Heart right ventricle (tissue), 16 donors: Measurements from ENCODE around the gene OR7G1. TPM values are rescaled to one million over a fixed set of nuclear protein-coding genes. Genes with fewer than 3 reads are reported as not detected.
"Not testable (repeated sequence)": the region's sequence is repeated elsewhere in the genome, so short reads cannot be mapped to it uniquely, and the experiment has no call there.

Experiments
- ATAC-seq, 8 donors: fragments of 200-7000 bp; cut with Tn5 transposase; one replicate each; pipeline ENCODE4 v1.9.1; 2020; ENCODE audit warnings: mild to moderate bottlenecking in 8 of 8, moderate library complexity in 8 of 8, moderate number of reproducible peaks in 1 of 8
- DNase-seq, 2 donors: peaks; one replicate each; pipeline ENCODE4 v3.0.0-alpha.2; 2020
- H3K27ac ChIP-seq, 10 donors: fragments of 200-600 bp; sonication (generic) in 2 of 10; one replicate each; pipeline versions ENCODE4 v1.5.0 to v1.8.0; 2020 to 2022; ENCODE audit warnings: mild to moderate bottlenecking in 3 of 10
- H3K27me3 ChIP-seq, 7 donors: fragments of 200-600 bp; one replicate each; pipeline ENCODE4 v1.8.0; 2021 to 2022; ENCODE audit warnings: mild to moderate bottlenecking in 2 of 7
- H3K36me3 ChIP-seq, 9 donors: fragments of 200-600 bp; sonication (generic) in 1 of 9; one replicate each; pipeline versions ENCODE4 v1.5.0 to v1.8.0; 2020 to 2022; ENCODE audit warnings: mild to moderate bottlenecking in 2 of 9
- H3K4me1 ChIP-seq, 9 donors: fragments of 200-600 bp; sonication (generic) in 1 of 9; one replicate each; pipeline versions ENCODE4 v1.5.0 to v1.8.0; 2020 to 2022; ENCODE audit warnings: mild to moderate bottlenecking in 4 of 9
- H3K4me3 ChIP-seq, 10 donors: fragments of 200-600 bp; sonication (generic) in 2 of 10; one replicate each; pipeline versions ENCODE4 v1.5.0 to v1.8.0; 2020 to 2022; ENCODE audit warnings: mild to moderate bottlenecking in 7 of 10, moderate library complexity in 2 of 10
- H3K9me3 ChIP-seq, 11 donors: fragments of 200-600 bp in 10 of 11; sonication (generic) in 2 of 11; one replicate each; pipeline versions ENCODE4 v1.5.0 to v1.8.0; 2013 to 2022; ENCODE audit warnings: mild to moderate bottlenecking in 2 of 11, control low read depth in 1 of 11, moderate library complexity in 1 of 11
- CTCF ChIP-seq, 9 donors: fragments of 200-600 bp; sonication (generic) in 2 of 9; IDR thresholded peaks; one replicate each; pipeline versions ENCODE4 v1.5.0 to v1.8.0; 2021 to 2022; ENCODE audit warnings: antibody characterized with exemption in 9 of 9, mild to moderate bottlenecking in 5 of 9, moderate library complexity in 1 of 9
- WGBS, 2 donors: extraction: QIAGEN DNeasy Blood & Tissue Kit; methylation state at CpG; one replicate each; pipeline ENCODE4 v1.1.7; 2013; ENCODE audit warnings: inconsistent platforms in 1 of 2; 5-methylcytosine and 5-hydroxymethylcytosine counted together
- intact Hi-C, 10 donors: fragments of 100-400 bp; cut with DNase I; formaldehyde crosslinking; loops; one replicate each; pipeline versions ENCODE4 v1.11.1 to v1.14.2; 2022
- polyA plus RNA-seq, 2 donors: library from polyadenylated mRNA; stranded (reverse); fragments of 200-250 nt; gene quantifications; one replicate each; pipeline ENCODE4 v1.2.3, GENCODE V29; 2013
- total RNA-seq, 10 donors: library from RNA; stranded (reverse); fragmentation: NEBNext Ultra II Directional in 3 of 10; extraction: Animal tissue kit (Norgen Biotek cat#: 25700) in 3 of 10; gene quantifications; one replicate each; pipeline versions ENCODE4 v1.2.1 to v1.2.4, GENCODE V29; 2021 to 2023
- donor health status: Arrhythmogenic right ventricular cardiomyopathy.
- donor health status: ischemic (EF 13 %, LVEDD 7.1; RV severe dilation, severe dysfunction).
- donor health status: healthy with polysubstance abuse.
- donor health status: DM: no; HTN: yes; CAD: no.
- donor health status: DM: no; HTN: no; CAD: no.
- donor health status: ischemic (EF 25% LVEDD 6.9; RV normal size, moderate dysfunction).
- donor health status: ischemic (EF 25% LVEDD 5.7; RV mildly dilated, moderate dysfunction).
- donor health status: healthy.
- donor health status: DM: yes; HTN: yes; CAD: no.
- donor health status: Ischemic cardiomyopathy.
- donor health status: ischemic (EF 35%, LVEDD 5.7; RV mildly dilated, moderate dysfunction).
- donor health status: nonischemic (EF 11% LVEDD 7.7; RV severe dilation, severe dysfunction).
- donor health status: DM: yes; HTN: yes; CAD: no.
- donor health status: PGD.
- donor health status: ischemic (EF 29% LVEDD 5.4; RV normal size, mild dysfunction).
- donor health status: nonischemic (EF 23%, LVEDD 6.1; RV moderate dilation, normal function).

OR7G1 gene
- total and polyA plus RNA-seq, 12 donors, result not detected

- no peaks in the 10 kb centered on the region for H3K36me3 ChIP-seq
- peaks cover 0 to 3% (median 0%) of the 10 kb centered on the region in 7 donors for H3K27me3 ChIP-seq
- DNase-seq, result peak; percentile 44 to 61
- peak; percentile 76 to 97 (median 90) for ATAC-seq
- intact Hi-C loops, result no loop called here
- WGBS, 2 donors, result 17 to 18% methylated on average over 16 of the region's 16 CpGs
- H3K4me1 ChIP-seq, result peaks cover 0 to 13% (median 8%) of the 10 kb centered on the region in 9 donors
- H3K4me3 ChIP-seq, result peak overlapping the region in 1 of 10 donors; percentile 8
- H3K9me3 ChIP-seq, result no peaks in the 10 kb centered on the region
- no peak overlapping the region for H3K27ac ChIP-seq
- TF ChIP-seq CTCF (IDR thresholded peaks at IDR 0.05), result no peak
Observed at GRCh38 chr19:9075064-9075949, 40.3 kb downstream of the OR7G1 start.

- ATAC-seq (no peak), DNase-seq (no peak)
- WGBS, 2 donors, result 53 to 54% methylated on average over 6 of the region's 6 CpGs
- Histone ChIP-seq H3K9me3 (no peaks in the 10 kb centered on the region), H3K27me3 (no peaks in the 10 kb centered on the region), H3K36me3 (no peaks in the 10 kb centered on the region), H3K27ac (no peak overlapping the region), H3K4me1 (peaks cover 0 to 13% (median 8%) of the 10 kb centered on the region in 9 donors), H3K4me3 (no peak overlapping the region)
- TF ChIP-seq CTCF (IDR thresholded peaks at IDR 0.05), result no peak
- intact Hi-C loops, result no loop called here
Observed at GRCh38 chr19:9073806-9074205, 41.8 kb downstream of the OR7G1 start.

- H3K9me3 ChIP-seq, H3K36me3 ChIP-seq, intact Hi-C loops, DNase-seq, H3K27ac ChIP-seq, ATAC-seq, H3K27me3 ChIP-seq, H3K4me3 ChIP-seq: not testable (repeated sequence)
- H3K4me1 ChIP-seq, result peaks cover 0 to 13% (median 8%) of the 10 kb centered on the region in 9 donors
- WGBS, 2 donors, result 87 to 88% methylated on average over 6 of the region's 6 CpGs
Observed at GRCh38 chr19:9071720-9072119, 43.8 kb downstream of the OR7G1 start.

- Histone ChIP-seq H3K36me3 (no peaks in the 10 kb centered on the region), H3K9me3 (no peaks in the 10 kb centered on the region), H3K27ac (no peak overlapping the region), H3K27me3 (peaks cover 0 to 3% (median 0%) of the 10 kb centered on the region in 7 donors), H3K4me1 (peaks cover 0 to 4% (median 2%) of the 10 kb centered on the region in 9 donors), H3K4me3 (no peak overlapping the region)
- ATAC-seq, result no peak
- no peak for DNase-seq
- TF ChIP-seq CTCF (IDR thresholded peaks at IDR 0.05), result no peak
- intact Hi-C loops, result no loop called here
- WGBS, 2 donors, result 25 to 35% methylated on average over 5 of the region's 5 CpGs
Observed at GRCh38 chr19:9070066-9070465, 45.5 kb downstream of the OR7G1 start.
